ENCODE measurements around the gene NPHS1.

The NPHS1 gene

DNA sequence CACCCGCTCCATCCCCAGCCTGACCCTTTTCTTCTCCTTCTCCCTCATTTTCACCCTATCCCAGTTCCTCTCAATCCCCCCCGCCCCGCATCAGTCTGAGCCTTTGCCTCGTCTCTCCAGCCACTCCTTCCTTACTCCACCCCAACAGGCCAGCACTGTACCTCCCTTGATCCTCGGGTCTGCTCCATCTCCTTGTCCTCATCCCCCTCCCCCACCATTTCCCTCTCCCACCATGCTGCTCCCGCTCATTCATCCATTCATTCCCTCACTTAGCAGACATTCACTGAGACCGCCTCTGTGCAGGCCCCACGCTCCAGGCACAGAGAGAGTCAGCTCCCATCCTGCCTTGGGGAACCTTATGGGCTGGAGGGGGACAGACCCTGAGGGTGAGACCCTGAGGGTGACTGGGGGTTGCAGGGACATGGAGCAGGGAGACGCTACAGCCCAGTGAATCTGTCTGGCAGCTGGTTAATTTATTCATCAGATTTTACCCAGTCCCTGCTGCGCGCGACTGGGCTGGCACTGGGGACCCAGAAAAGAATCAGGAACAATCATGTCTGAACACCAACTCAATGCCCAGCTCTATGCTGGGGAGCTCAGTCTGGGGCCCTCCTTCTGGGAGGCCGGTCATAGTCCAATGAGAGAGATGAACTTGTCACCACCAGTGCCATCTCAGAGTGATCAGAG, 76.1 kb downstream of the NPHS1 start:
- TF ChIP-seq, protein P1, sequence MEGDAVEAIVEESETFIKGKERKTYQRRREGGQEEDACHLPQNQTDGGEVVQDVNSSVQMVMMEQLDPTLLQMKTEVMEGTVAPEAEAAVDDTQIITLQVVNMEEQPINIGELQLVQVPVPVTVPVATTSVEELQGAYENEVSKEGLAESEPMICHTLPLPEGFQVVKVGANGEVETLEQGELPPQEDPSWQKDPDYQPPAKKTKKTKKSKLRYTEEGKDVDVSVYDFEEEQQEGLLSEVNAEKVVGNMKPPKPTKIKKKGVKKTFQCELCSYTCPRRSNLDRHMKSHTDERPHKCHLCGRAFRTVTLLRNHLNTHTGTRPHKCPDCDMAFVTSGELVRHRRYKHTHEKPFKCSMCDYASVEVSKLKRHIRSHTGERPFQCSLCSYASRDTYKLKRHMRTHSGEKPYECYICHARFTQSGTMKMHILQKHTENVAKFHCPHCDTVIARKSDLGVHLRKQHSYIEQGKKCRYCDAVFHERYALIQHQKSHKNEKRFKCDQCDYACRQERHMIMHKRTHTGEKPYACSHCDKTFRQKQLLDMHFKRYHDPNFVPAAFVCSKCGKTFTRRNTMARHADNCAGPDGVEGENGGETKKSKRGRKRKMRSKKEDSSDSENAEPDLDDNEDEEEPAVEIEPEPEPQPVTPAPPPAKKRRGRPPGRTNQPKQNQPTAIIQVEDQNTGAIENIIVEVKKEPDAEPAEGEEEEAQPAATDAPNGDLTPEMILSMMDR (IDR thresholded peaks at IDR 0.05): no peak
